Sigmoid colon (tissue), 4 donors: ENCODE data around the gene CITED2.

Experiments
- EP300 ChIP-seq, 4 donors: sonication (generic); formaldehyde crosslinking; IDR thresholded peaks; one replicate each; pipeline ENCODE4 v1.6.1; 2017; ENCODE audit warnings: antibody characterized with exemption in 4 of 4
- POLR2A ChIP-seq, 2 donors: fragments of 450-650 bp; IDR thresholded peaks; one replicate each; pipeline ENCODE4 v1.6.1; 2016; ENCODE audit warnings: antibody characterized with exemption in 2 of 2, mild to moderate bottlenecking in 2 of 2, moderate library complexity in 2 of 2
- TF ChIP-seq, protein P1 (sequence below), 4 experiments: fragments of 450-650 bp in 3 of 4; fragments of 200-600 bp in 1 of 4; IDR thresholded peaks; one replicate each; pipeline ENCODE4 v1.5.1; 2016 to 2019; ENCODE audit warnings: antibody characterized with exemption in 4 of 4, mild to moderate bottlenecking in 3 of 4, moderate library complexity in 2 of 4

GRCh38 chr6:139418481-139419132 lies 44.2 kb upstream of the CITED2 start:
- TF ChIP-seq EP300 (IDR thresholded peaks at IDR 0.05) (no peak), POLR2A (IDR thresholded peaks at IDR 0.05) (no peak)
- TF ChIP-seq, protein P1, sequence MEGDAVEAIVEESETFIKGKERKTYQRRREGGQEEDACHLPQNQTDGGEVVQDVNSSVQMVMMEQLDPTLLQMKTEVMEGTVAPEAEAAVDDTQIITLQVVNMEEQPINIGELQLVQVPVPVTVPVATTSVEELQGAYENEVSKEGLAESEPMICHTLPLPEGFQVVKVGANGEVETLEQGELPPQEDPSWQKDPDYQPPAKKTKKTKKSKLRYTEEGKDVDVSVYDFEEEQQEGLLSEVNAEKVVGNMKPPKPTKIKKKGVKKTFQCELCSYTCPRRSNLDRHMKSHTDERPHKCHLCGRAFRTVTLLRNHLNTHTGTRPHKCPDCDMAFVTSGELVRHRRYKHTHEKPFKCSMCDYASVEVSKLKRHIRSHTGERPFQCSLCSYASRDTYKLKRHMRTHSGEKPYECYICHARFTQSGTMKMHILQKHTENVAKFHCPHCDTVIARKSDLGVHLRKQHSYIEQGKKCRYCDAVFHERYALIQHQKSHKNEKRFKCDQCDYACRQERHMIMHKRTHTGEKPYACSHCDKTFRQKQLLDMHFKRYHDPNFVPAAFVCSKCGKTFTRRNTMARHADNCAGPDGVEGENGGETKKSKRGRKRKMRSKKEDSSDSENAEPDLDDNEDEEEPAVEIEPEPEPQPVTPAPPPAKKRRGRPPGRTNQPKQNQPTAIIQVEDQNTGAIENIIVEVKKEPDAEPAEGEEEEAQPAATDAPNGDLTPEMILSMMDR (IDR thresholded peaks at IDR 0.05) = no peak
